ENCODE measurements around the gene PARVB. TPM values are rescaled to one million over a fixed set of nuclear protein-coding genes. Genes with fewer than 3 reads are reported as not detected.

Gene PARVB
- polyA plus RNA-seq, 1 donor (not counting 4 experiments of a cell fraction or from before 2014, with no cell fraction given) = 10.5 TPM

- dilution Hi-C loops (cut with MboI; ENCODE audit: extremely low pct_ligation_motif_present, low sequenced_read_pairs) = no loop called here
- H3K9ac ChIP-seq (ENCODE audit: control insufficient read depth, extremely low read depth, insufficient read depth, low read length) = no peak overlapping the region
Measured at GRCh38 chr22:44154436-44154942, 130.4 kb downstream of the PARVB start.

GRCh38 chr22:44155115-44155514 lies 131.0 kb downstream of the PARVB start:
- dilution Hi-C loops (cut with MboI; ENCODE audit: extremely low pct_ligation_motif_present, low sequenced_read_pairs) = no loop called here
- no peak overlapping the region for H3K9ac ChIP-seq (ENCODE audit: control insufficient read depth, extremely low read depth, insufficient read depth, low read length)
- no peaks in the 10 kb centered on the region for H4K20me1 ChIP-seq (ENCODE audit: control insufficient read depth, extremely low read depth, insufficient read depth, low read length)
- no peak for TF ChIP-seq CTCF (optimal IDR thresholded peaks at IDR 0.05 in 1 of 3, IDR thresholded peaks at IDR 0.05 in 1 of 3, conservative IDR thresholded peaks at IDR 0.05 in 1 of 3; ENCODE audit: extremely low read depth in 1 of 3, insufficient read depth in 2 of 3, low read length in 3 of 3)
- TF ChIP-seq EZH2 (IDR thresholded peaks at IDR 0.05; ENCODE audit: low read length) = no peak
- no peak overlapping the region for H2AFZ ChIP-seq (ENCODE audit: control insufficient read depth, low read length)
- H3K9me1 ChIP-seq (ENCODE audit: control insufficient read depth, extremely low read depth, insufficient read depth, low read length) = no peaks in the 10 kb centered on the region
- no peak overlapping the region for H3K4me3 ChIP-seq (ENCODE audit: control insufficient read depth in 2 of 3, extremely low read depth in 1 of 3, insufficient read depth in 2 of 3, low read depth in 1 of 3, low read length in 3 of 3)
- H3K27ac ChIP-seq (ENCODE audit: control insufficient read depth, insufficient read depth, low read length) = no peak overlapping the region
- no peak overlapping the region for H3K4me2 ChIP-seq (ENCODE audit: control insufficient read depth, extremely low read depth, insufficient read depth, low read depth, low read length)
- H3K9me3 ChIP-seq (ENCODE audit: control insufficient read depth, low read depth, low read length) = no peaks in the 10 kb centered on the region
- no peak for FAIRE-seq
- no peaks in the 10 kb centered on the region for H3K4me1 ChIP-seq (ENCODE audit: control insufficient read depth, extremely low read depth, insufficient read depth, low read length)
- H3K36me3 ChIP-seq (ENCODE audit: control insufficient read depth in 2 of 2, extremely low read depth in 1 of 2, insufficient read depth in 2 of 2, low read length in 2 of 2) = no peaks in the 10 kb centered on the region
- DNase-seq (ENCODE audit: low read depth, low spot score) = no peak
- no peaks in the 10 kb centered on the region for H3K27me3 ChIP-seq (ENCODE audit: control insufficient read depth, extremely low read depth, insufficient read depth, low read length)
- no peaks in the 10 kb centered on the region for H3K79me2 ChIP-seq (ENCODE audit: control insufficient read depth, insufficient read depth, low read length)

More at GRCh38 chr22:44154436-44154942, 130.4 kb downstream of the PARVB start:
- no peaks in the 10 kb centered on the region for H3K9me1 ChIP-seq (ENCODE audit: control insufficient read depth, extremely low read depth, insufficient read depth, low read length)
- no peak overlapping the region for H2AFZ ChIP-seq (ENCODE audit: control insufficient read depth, low read length)
- H3K27me3 ChIP-seq (ENCODE audit: control insufficient read depth, extremely low read depth, insufficient read depth, low read length) = no peaks in the 10 kb centered on the region
- no peaks in the 10 kb centered on the region for H3K4me1 ChIP-seq (ENCODE audit: control insufficient read depth, extremely low read depth, insufficient read depth, low read length)
- no peak overlapping the region for H3K4me3 ChIP-seq (ENCODE audit: control insufficient read depth in 2 of 3, extremely low read depth in 1 of 3, insufficient read depth in 2 of 3, low read depth in 1 of 3, low read length in 3 of 3)
- DNase-seq (ENCODE audit: low read depth, low spot score) = no peak
- no peaks in the 10 kb centered on the region for H3K36me3 ChIP-seq (ENCODE audit: control insufficient read depth in 2 of 2, extremely low read depth in 1 of 2, insufficient read depth in 2 of 2, low read length in 2 of 2)
- no peak for FAIRE-seq
- no peaks in the 10 kb centered on the region for H3K79me2 ChIP-seq (ENCODE audit: control insufficient read depth, insufficient read depth, low read length)
- no peaks in the 10 kb centered on the region for H4K20me1 ChIP-seq (ENCODE audit: control insufficient read depth, extremely low read depth, insufficient read depth, low read length)
- H3K4me2 ChIP-seq (ENCODE audit: control insufficient read depth, extremely low read depth, insufficient read depth, low read depth, low read length) = no peak overlapping the region
- TF ChIP-seq EZH2 (IDR thresholded peaks at IDR 0.05; ENCODE audit: low read length) (no peak), CTCF (optimal IDR thresholded peaks at IDR 0.05 in 1 of 3, IDR thresholded peaks at IDR 0.05 in 1 of 3, conservative IDR thresholded peaks at IDR 0.05 in 1 of 3; ENCODE audit: extremely low read depth in 1 of 3, insufficient read depth in 2 of 3, low read length in 3 of 3) (no peak)
- H3K9me3 ChIP-seq (ENCODE audit: control insufficient read depth, low read depth, low read length) = no peaks in the 10 kb centered on the region
- H3K27ac ChIP-seq (ENCODE audit: control insufficient read depth, insufficient read depth, low read length) = no peak overlapping the region
